RWPE2 (cell line): ENCODE results near the gene RIC3.

Experiments
- ATAC-seq: fragments of 200-7000 bp; cut with Tn5 transposase; 3 replicates; pipeline ENCODE4 v1.9.1; 2021; ENCODE audit warnings: low read depth
- DNase-seq: peaks from one replicate; pipeline ENCODE4 v3.0.0-alpha.2; 2020; ENCODE audit warnings: low spot score
- H3K27ac ChIP-seq: fragments of 450-650 bp; 2 replicates; pipeline ENCODE4 v1.5.1; 2017; ENCODE audit warnings: mild to moderate bottlenecking; ENCODE audit not compliant: poor library complexity, severe bottlenecking
- H3K27me3 ChIP-seq: fragments of 250-450 bp; sonication (Bioruptor Pico); 2 replicates; pipeline ENCODE4 v1.5.1; 2021; ENCODE audit warnings: mild to moderate bottlenecking, moderate library complexity; ENCODE audit not compliant: insufficient read depth, poor library complexity, severe bottlenecking
- H3K36me3 ChIP-seq: fragments of 250-450 bp; sonication (Bioruptor Pico); 2 replicates; pipeline ENCODE4 v1.5.1; 2020; ENCODE audit warnings: low read depth, mild to moderate bottlenecking, moderate library complexity
- H3K4me1 ChIP-seq: fragments of 250-450 bp; sonication (Bioruptor Pico); 2 replicates; pipeline ENCODE4 v1.5.1; 2021; ENCODE audit warnings: mild to moderate bottlenecking, moderate library complexity; ENCODE audit not compliant: insufficient read depth, poor library complexity, severe bottlenecking
- H3K4me3 ChIP-seq: fragments of 250-450 bp; sonication (Bioruptor Pico); 2 replicates; pipeline ENCODE4 v1.5.1; 2021; ENCODE audit warnings: mild to moderate bottlenecking, moderate library complexity; ENCODE audit not compliant: severe bottlenecking
- H3K9me3 ChIP-seq: fragments of 250-450 bp; sonication (Bioruptor Pico); 2 replicates; pipeline ENCODE4 v1.5.1; 2021; ENCODE audit warnings: mild to moderate bottlenecking, moderate library complexity; ENCODE audit not compliant: severe bottlenecking
- TF ChIP-seq, protein P1 (sequence below): fragments of 450-650 bp; IDR thresholded peaks from one replicate; pipeline ENCODE4 v1.5.1; 2017; ENCODE audit warnings: mild to moderate bottlenecking, moderate library complexity; ENCODE audit not compliant: poor library complexity, severe bottlenecking

RIC3 gene

DNA sequence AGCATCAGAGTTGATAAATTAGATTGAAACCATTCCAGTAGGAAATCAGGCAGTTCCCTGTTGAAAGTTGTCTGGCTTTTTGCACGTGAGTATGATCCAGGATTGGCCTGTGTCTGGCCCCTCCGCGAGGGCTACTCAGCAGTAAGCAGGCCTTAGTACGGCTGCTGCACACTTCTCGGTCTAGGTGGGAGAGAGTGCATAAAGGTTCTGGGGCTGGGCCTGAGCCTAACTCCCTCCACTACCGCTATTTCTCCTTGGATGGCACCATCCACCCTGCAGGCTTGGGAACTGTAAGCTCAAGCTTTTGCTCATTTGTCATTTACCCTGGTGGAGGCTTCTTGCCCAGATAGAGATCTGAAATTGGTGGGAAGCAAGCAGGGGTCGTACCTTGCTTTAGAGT is 65.9 kb downstream of the RIC3 start:
- no peaks in the 10 kb centered on the region for H3K9me3 ChIP-seq
- ATAC-seq (no peak), DNase-seq (no peak)
- H3K36me3 ChIP-seq: peaks cover 11% of the 10 kb centered on the region
- TF ChIP-seq, protein P1, sequence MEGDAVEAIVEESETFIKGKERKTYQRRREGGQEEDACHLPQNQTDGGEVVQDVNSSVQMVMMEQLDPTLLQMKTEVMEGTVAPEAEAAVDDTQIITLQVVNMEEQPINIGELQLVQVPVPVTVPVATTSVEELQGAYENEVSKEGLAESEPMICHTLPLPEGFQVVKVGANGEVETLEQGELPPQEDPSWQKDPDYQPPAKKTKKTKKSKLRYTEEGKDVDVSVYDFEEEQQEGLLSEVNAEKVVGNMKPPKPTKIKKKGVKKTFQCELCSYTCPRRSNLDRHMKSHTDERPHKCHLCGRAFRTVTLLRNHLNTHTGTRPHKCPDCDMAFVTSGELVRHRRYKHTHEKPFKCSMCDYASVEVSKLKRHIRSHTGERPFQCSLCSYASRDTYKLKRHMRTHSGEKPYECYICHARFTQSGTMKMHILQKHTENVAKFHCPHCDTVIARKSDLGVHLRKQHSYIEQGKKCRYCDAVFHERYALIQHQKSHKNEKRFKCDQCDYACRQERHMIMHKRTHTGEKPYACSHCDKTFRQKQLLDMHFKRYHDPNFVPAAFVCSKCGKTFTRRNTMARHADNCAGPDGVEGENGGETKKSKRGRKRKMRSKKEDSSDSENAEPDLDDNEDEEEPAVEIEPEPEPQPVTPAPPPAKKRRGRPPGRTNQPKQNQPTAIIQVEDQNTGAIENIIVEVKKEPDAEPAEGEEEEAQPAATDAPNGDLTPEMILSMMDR: no peak
- H3K4me3 ChIP-seq: no peak overlapping the region
- no peak overlapping the region for H3K27ac ChIP-seq
- H3K4me1 ChIP-seq: no peaks in the 10 kb centered on the region
- no peaks in the 10 kb centered on the region for H3K27me3 ChIP-seq

DNA sequence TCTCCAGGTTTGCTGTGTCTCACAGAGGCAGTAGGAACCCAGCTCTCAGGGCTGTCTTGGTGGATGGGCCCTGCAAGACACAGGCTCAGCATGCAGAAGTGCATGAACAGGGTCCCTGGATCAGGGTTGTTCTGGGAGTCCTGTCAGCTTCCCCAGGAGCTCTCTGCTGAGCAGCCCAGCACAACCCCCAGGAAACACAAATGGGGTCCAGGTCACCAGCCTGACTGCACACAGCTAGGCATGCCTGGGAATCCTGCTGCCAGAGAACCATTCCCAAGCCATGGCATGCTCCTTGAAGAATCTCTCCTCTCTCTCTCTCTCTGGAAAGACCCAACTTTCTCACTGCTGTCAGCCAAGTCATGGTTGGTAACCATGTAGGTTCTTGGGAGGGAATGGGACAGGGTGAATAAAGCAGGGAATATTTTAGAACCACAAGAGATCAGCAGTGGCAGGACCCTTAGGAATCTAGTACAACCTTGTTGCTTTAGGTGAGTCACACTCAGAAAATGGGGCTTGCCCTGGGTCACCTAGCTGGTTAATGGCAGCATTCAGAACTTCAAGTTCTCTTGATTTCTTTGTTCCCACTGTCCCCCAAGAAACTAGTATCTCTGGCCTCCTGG is 66.4 kb downstream of the RIC3 start:
- ATAC-seq: no peak
- DNase-seq: no peak
- no peaks in the 10 kb centered on the region for H3K4me1 ChIP-seq
- TF ChIP-seq, protein P1: no peak
- no peaks in the 10 kb centered on the region for H3K27me3 ChIP-seq
- no peak overlapping the region for H3K4me3 ChIP-seq
- no peak overlapping the region for H3K27ac ChIP-seq
- peaks cover 11% of the 10 kb centered on the region for H3K36me3 ChIP-seq
- H3K9me3 ChIP-seq: no peaks in the 10 kb centered on the region

DNA sequence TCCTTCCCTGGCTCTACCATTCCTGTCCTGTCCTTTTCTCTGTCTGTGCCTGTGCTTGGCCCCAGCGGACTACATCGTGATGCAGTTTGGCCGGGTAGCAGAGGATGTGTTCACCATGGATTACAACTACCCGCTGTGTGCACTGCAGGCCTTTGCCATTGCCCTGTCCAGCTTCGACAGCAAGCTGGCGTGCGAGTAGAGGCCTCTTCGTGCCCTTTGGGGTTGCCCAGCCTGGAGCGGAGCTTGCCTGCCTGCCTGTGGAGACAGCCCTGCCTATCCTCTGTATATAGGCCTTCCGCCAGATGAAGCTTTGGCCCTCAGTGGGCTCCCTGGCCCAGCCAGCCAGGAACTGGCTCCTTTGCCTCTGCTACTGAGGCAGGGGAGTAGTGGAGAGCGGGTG is 67.4 kb downstream of the RIC3 start:
- H3K36me3 ChIP-seq: peaks cover 11% of the 10 kb centered on the region
- H3K9me3 ChIP-seq: no peaks in the 10 kb centered on the region
- no peak overlapping the region for H3K4me3 ChIP-seq
- no peak for ATAC-seq
- H3K4me1 ChIP-seq: no peaks in the 10 kb centered on the region
- no peaks in the 10 kb centered on the region for H3K27me3 ChIP-seq
- no peak for DNase-seq
- H3K27ac ChIP-seq: no peak overlapping the region
- TF ChIP-seq, protein P1: no peak

DNA sequence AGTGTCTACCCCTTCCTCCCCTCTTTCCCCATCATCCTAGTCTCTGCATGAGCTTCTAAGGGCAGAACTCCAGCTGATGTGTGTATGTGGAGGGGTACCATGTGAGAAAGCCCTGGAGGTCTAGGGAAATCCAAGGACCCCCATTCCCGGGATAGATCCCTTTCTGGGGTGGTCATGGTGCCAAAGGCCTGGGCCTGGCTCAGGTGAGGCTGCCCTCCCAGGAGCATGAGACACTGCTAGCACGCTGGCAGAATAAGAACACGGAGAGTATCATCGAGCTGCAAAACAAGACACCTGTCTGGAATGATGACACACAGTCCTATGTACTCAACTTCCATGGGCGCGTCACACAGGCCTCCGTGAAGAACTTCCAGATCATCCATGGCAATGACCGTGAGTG is 68.2 kb downstream of the RIC3 start:
- Histone ChIP-seq H3K36me3 (peaks cover 11% of the 10 kb centered on the region), H3K4me1 (no peaks in the 10 kb centered on the region), H3K27me3 (no peaks in the 10 kb centered on the region), H3K27ac (no peak overlapping the region), H3K9me3 (no peaks in the 10 kb centered on the region), H3K4me3 (no peak overlapping the region)
- TF ChIP-seq, protein P1: no peak
- DNase-seq: no peak
- no peak for ATAC-seq

DNA sequence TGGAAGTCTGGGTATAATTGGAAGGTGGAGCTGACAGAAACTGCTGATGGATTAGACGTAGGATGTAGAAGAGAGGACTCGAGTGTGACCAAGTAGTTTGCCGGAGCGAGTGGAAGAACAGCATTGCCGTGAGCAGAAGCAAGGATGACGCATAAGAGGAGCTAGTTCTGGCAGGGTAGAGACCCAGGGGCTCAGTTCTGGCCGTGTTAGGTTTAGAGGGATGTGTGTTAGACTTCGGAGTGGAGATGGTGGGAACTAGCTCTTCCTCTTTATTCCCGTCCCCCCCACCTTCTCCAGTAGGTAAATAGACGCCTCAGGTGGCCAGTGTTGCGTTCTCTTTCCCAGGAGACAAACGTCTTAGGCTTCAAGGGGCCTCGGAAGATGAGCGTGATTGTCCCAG is 68.7 kb downstream of the RIC3 start:
- Histone ChIP-seq H3K27ac (no peak overlapping the region), H3K36me3 (peaks cover 11% of the 10 kb centered on the region), H3K27me3 (no peaks in the 10 kb centered on the region), H3K4me1 (no peaks in the 10 kb centered on the region), H3K4me3 (no peak overlapping the region), H3K9me3 (no peaks in the 10 kb centered on the region)
- TF ChIP-seq, protein P1: no peak
- ATAC-seq: no peak
- no peak for DNase-seq
